ENCODE measurements around the gene NAT9. TPM values are rescaled to one million over a fixed set of nuclear protein-coding genes. Genes with fewer than 3 reads are reported as not detected.

The NAT9 gene
- total and polyA plus RNA-seq, 2 donors (not counting 3 experiments of a cell fraction or from before 2014, with no cell fraction given): 39.3 to 44.8 TPM

DNA sequence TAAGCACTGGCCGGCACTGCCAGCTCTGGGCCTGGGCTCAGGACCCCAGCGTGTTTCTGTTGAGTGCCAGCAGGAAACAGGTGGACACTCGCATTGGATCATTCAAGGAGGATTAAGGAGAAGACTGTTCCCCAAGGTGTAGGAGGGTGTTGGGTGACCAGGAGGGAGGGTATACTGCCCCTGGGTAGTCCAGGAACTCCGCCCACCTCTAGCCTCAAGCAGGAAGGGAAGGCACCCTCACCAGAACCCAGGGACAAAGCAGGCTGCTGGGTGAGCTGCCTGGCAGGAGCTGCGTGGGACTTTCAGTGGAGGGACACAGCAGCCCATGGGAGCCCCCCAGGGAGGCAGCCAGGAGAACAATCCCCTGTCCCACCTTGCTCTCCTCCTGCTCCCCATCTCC, 46.8 kb downstream of the NAT9 start:
- Histone ChIP-seq H3K79me2 (ENCODE audit: control insufficient read depth, insufficient read depth, low read length) (no peaks in the 10 kb centered on the region), H3K4me3 (replicated peaks in 1 of 3; ENCODE audit: insufficient read depth in 1 of 3, low read depth in 1 of 3, low read length in 3 of 3) (no peak overlapping the region), H3K4me2 (ENCODE audit: insufficient read depth, low read length) (no peak overlapping the region), H3K36me3 (ENCODE audit: control insufficient read depth in 2 of 2, extremely low read depth in 1 of 2, insufficient read depth in 2 of 2, low read length in 2 of 2) (no peaks in the 10 kb centered on the region), H3K9me1 (replicated peaks; ENCODE audit: control insufficient read depth, extremely low read depth, insufficient read depth, low read length) (no peaks in the 10 kb centered on the region), H3K9ac (replicated peaks; ENCODE audit: extremely low read depth, insufficient read depth, low read length) (no peak overlapping the region), H3K4me1 (ENCODE audit: control insufficient read depth, extremely low read depth, insufficient read depth, low read length) (no peaks in the 10 kb centered on the region), H3K9me3 (replicated peaks; ENCODE audit: control insufficient read depth, insufficient read depth, low read length) (no peaks in the 10 kb centered on the region), H4K20me1 (replicated peaks; ENCODE audit: control insufficient read depth, extremely low read depth, insufficient read depth, low read length) (no peaks in the 10 kb centered on the region), H3K27me3 (ENCODE audit: control insufficient read depth in 2 of 2, insufficient read depth in 2 of 2, low read length in 2 of 2) (no peaks in the 10 kb centered on the region), H3K27ac (ENCODE audit: insufficient read depth, low read depth, low read length) (no peak overlapping the region), H2AFZ (ENCODE audit: low read depth, low read length) (no peak overlapping the region)
- intact Hi-C loops (cut with micrococcal nuclease) (no loop called here), dilution Hi-C loops (cut with MboI; ENCODE audit: extremely low pct_ligation_motif_present, low sequenced_read_pairs) (no loop called here)
- no peak for FAIRE-seq
- ChIA-PET POLR2A (no interaction called here), CTCF (no interaction called here)
- TF ChIP-seq POLR2A (IDR thresholded peaks at IDR 0.05; ENCODE audit: low read depth, low read length): no peak
- TF ChIP-seq, protein P1, sequence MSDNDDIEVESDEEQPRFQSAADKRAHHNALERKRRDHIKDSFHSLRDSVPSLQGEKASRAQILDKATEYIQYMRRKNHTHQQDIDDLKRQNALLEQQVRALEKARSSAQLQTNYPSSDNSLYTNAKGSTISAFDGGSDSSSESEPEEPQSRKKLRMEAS (IDR thresholded peaks at IDR 0.05; ENCODE audit: insufficient read depth, insufficient read length): no peak
- TF ChIP-seq POLR2AphosphoS5 (IDR thresholded peaks at IDR 0.05; ENCODE audit: insufficient read depth, low read depth, low read length): no peak
- TF ChIP-seq MYC (IDR thresholded peaks at IDR 0.05; ENCODE audit: low read depth, low read length): no peak
- no peak for TF ChIP-seq EZH2 (IDR thresholded peaks at IDR 0.05; ENCODE audit: borderline replicate concordance, low read depth, low read length, severe bottlenecking)
- TF ChIP-seq GATA2 (IDR thresholded peaks at IDR 0.05; ENCODE audit: insufficient read depth, insufficient read length, low read depth, low read length): no peak
- TF ChIP-seq, protein P2, sequence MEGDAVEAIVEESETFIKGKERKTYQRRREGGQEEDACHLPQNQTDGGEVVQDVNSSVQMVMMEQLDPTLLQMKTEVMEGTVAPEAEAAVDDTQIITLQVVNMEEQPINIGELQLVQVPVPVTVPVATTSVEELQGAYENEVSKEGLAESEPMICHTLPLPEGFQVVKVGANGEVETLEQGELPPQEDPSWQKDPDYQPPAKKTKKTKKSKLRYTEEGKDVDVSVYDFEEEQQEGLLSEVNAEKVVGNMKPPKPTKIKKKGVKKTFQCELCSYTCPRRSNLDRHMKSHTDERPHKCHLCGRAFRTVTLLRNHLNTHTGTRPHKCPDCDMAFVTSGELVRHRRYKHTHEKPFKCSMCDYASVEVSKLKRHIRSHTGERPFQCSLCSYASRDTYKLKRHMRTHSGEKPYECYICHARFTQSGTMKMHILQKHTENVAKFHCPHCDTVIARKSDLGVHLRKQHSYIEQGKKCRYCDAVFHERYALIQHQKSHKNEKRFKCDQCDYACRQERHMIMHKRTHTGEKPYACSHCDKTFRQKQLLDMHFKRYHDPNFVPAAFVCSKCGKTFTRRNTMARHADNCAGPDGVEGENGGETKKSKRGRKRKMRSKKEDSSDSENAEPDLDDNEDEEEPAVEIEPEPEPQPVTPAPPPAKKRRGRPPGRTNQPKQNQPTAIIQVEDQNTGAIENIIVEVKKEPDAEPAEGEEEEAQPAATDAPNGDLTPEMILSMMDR (IDR thresholded peaks at IDR 0.05; ENCODE audit: extremely low read depth in 1 of 2, insufficient read depth in 1 of 2, low read depth in 1 of 2, low read length in 2 of 2): no peak
- TF ChIP-seq JUN (IDR thresholded peaks at IDR 0.05; ENCODE audit: borderline replicate concordance, insufficient read depth, insufficient read length, low read depth): no peak
- no peak for TF ChIP-seq FOS (IDR thresholded peaks at IDR 0.05; ENCODE audit: borderline replicate concordance, insufficient read depth, low read length)
- BruUV-seq (replicated peaks): no TSS peak
- no peak for DNase-seq (ENCODE audit: low read depth, low spot score)

Measured in endothelial cell of umbilical vein (primary cell).